Stimulated activated CD4-positive, alpha-beta T cell treated with anti-CD3 and anti-CD28 coated beads, TNF-alpha, amount 100 ng/mL, for 4 hours (primary cell): ENCODE measurements around the gene AGAP2.
"Not testable (repeated sequence)": the region's sequence is repeated elsewhere in the genome, so short reads cannot be mapped to it uniquely, and the experiment has no call there.

Experiments
- DNase-seq, 3 experiments: peaks; one replicate each; pipeline ENCODE4 v3.0.0-alpha.2; 2020; ENCODE audit warnings: low read depth in 3 of 3

Gene AGAP2

GRCh38 chr12:57695770-57696432, 42.6 kb downstream of the AGAP2 start:
- DNase-seq: no peak

GRCh38 chr12:57694459-57695019, 44.0 kb downstream of the AGAP2 start:
- no peak for DNase-seq

- peak; percentile 69 to 94 (median 89) for DNase-seq
These were observed 44.7 kb downstream of the AGAP2 start, which contains the start of gene OS9 for GRCh38 chr12:57693659-57694458. TSS of gene OS9 (plus strand) at chr12:57694132. CDS start at chr12:57694162, 30 bp downstream.

GRCh38 chr12:57693317-57693658, 45.3 kb downstream of the AGAP2 start:
- DNase-seq: peak in 1 of 3 experiments; percentile 13

GRCh38 chr12:57692500-57692899, 46.0 kb downstream of the AGAP2 start:
- DNase-seq: no peak

GRCh38 chr12:57688931-57689330, 49.6 kb downstream of the AGAP2 start:
- DNase-seq: no peak

- DNase-seq: no peak
These were observed 50.7 kb downstream of the AGAP2 start for GRCh38 chr12:57687862-57688261.

GRCh38 chr12:57679697-57680096, 58.8 kb downstream of the AGAP2 start:
- DNase-seq: no peak

- not testable (repeated sequence) for DNase-seq
These were observed 60.6 kb downstream of the AGAP2 start for GRCh38 chr12:57677947-57678346.

GRCh38 chr12:57674691-57675090, 63.9 kb downstream of the AGAP2 start:
- DNase-seq: no peak
